GM23338 (cell line): ENCODE data around the gene ZCCHC14. TPM values are rescaled to one million over a fixed set of nuclear protein-coding genes. Genes with fewer than 3 reads are reported as not detected.

ENCODE experiments used
- ATAC-seq: fragments of 200-7000 bp; cut with Tn5 transposase; 3 replicates; pipeline ENCODE4 v1.9.1; 2020
- DNase-seq: peaks from one replicate; pipeline ENCODE4 v3.0.0-alpha.2; 2015; ENCODE audit warnings: low spot score
- H2AFZ ChIP-seq: fragments of 200-600 bp; sonication (generic); 2 replicates; pipeline ENCODE4 v1.8.0; 2016; ENCODE audit warnings: antibody characterized with exemption, mild to moderate bottlenecking, moderate library complexity
- H3F3A ChIP-seq: fragments of 200-600 bp; sonication (generic); replicated peaks from 2 replicates; pipeline ENCODE4 v1.8.0; 2017; ENCODE audit warnings: antibody characterized with exemption, mixed run types, low read depth
- H3K27ac ChIP-seq: fragments of 200-600 bp; sonication (generic); 2 replicates; pipeline ENCODE4 v1.6.1; 2016; ENCODE audit warnings: low read depth
- H3K27me3 ChIP-seq: fragments of 200-600 bp; sonication (generic); 2 replicates; pipeline ENCODE4 v1.8.0; 2016; ENCODE audit warnings: mild to moderate bottlenecking, mixed run types, moderate library complexity; ENCODE audit not compliant: insufficient read depth
- H3K36me3 ChIP-seq: fragments of 200-600 bp; sonication (generic); 2 replicates; pipeline ENCODE4 v1.8.0; 2016; ENCODE audit warnings: mild to moderate bottlenecking; ENCODE audit not compliant: insufficient read depth
- H3K4me1 ChIP-seq: fragments of 200-600 bp; sonication (generic); 2 replicates; pipeline ENCODE4 v1.8.0; 2016; ENCODE audit warnings: mild to moderate bottlenecking, moderate library complexity; ENCODE audit not compliant: insufficient read depth
- H3K4me2 ChIP-seq: fragments of 200-600 bp; sonication (generic); 2 replicates; pipeline ENCODE4 v1.7.1; 2017; ENCODE audit warnings: mixed run types
- H3K4me3 ChIP-seq: fragments of 200-600 bp; sonication (generic); 2 replicates; pipeline ENCODE4 v1.6.1; 2016; ENCODE audit warnings: mixed run types
- H3K79me2 ChIP-seq: fragments of 200-600 bp; sonication (generic); replicated peaks from 2 replicates; pipeline ENCODE4 v1.8.0; 2017; ENCODE audit warnings: mild to moderate bottlenecking; ENCODE audit not compliant: insufficient read depth
- H3K9me2 ChIP-seq: fragments of 200-600 bp; sonication (generic); 2 replicates; pipeline ENCODE4 v1.8.0; 2017; ENCODE audit not compliant: insufficient read depth
- H4K20me1 ChIP-seq: fragments of 200-600 bp; sonication (generic); replicated peaks from 2 replicates; pipeline ENCODE4 v1.8.0; 2017; ENCODE audit warnings: mild to moderate bottlenecking; ENCODE audit not compliant: insufficient read depth
- H3K27ac Mint-ChIP-seq: 2 replicates; pipeline ENCODE4 v1.8.0; 2020; ENCODE audit warnings: inconsistent platforms, mild to moderate bottlenecking, moderate library complexity, mixed read lengths
- H3K27me3 Mint-ChIP-seq: 3 replicates; pipeline ENCODE4 v1.8.0; 2022; ENCODE audit warnings: low read depth, mild to moderate bottlenecking, moderate library complexity, mixed read lengths, inconsistent platforms; ENCODE audit not compliant: insufficient read depth, poor library complexity
- H3K36me3 Mint-ChIP-seq: 3 replicates; pipeline ENCODE4 v1.8.0; 2021; ENCODE audit warnings: low read depth, mild to moderate bottlenecking, inconsistent platforms, moderate library complexity, mixed read lengths
- H3K4me1 Mint-ChIP-seq: 3 replicates; pipeline ENCODE4 v1.8.0; 2020; ENCODE audit warnings: mild to moderate bottlenecking, inconsistent platforms, mixed read lengths
- H3K4me3 Mint-ChIP-seq: 3 replicates; pipeline ENCODE4 v1.8.0; 2021; ENCODE audit warnings: moderate library complexity, mild to moderate bottlenecking, inconsistent platforms, mixed read lengths
- H3K9me3 Mint-ChIP-seq: 3 replicates; pipeline ENCODE4 v1.8.0; 2020; ENCODE audit warnings: moderate library complexity, mild to moderate bottlenecking, inconsistent platforms, mixed read lengths
- EZH2 ChIP-seq: fragments of 200-600 bp; sonication (generic); IDR thresholded peaks from one replicate; pipeline ENCODE4 v1.8.0; 2017; ENCODE audit warnings: antibody characterized with exemption, mild to moderate bottlenecking, low read depth; ENCODE audit not compliant: unreplicated experiment
- EZH2phosphoT487 ChIP-seq: fragments of 200-600 bp; sonication (generic); IDR thresholded peaks from one replicate; pipeline ENCODE4 v1.8.1; 2018; ENCODE audit warnings: antibody characterized with exemption; ENCODE audit not compliant: unreplicated experiment
- JUNB ChIP-seq: IDR thresholded peaks from one replicate; pipeline ENCODE4 v1.6.1; 2016; ENCODE audit warnings: antibody characterized with exemption; ENCODE audit not compliant: unreplicated experiment
- POLR2AphosphoS5 ChIP-seq: IDR thresholded peaks from 2 replicates; pipeline ENCODE4 v1.6.1; 2016; ENCODE audit warnings: antibody characterized with exemption, low read depth
- STAT1 ChIP-seq: IDR thresholded peaks from one replicate; pipeline ENCODE4 v1.6.1; 2016; ENCODE audit warnings: antibody characterized with exemption; ENCODE audit not compliant: unreplicated experiment
- ZNF114 ChIP-seq: fragments of 250-450 bp; sonication (Bioruptor Pico); IDR thresholded peaks from 2 replicates; pipeline ENCODE4 v1.5.0; 2020; ENCODE audit warnings: mild to moderate bottlenecking, moderate library complexity
- polyA plus RNA-seq: library from polyadenylated mRNA; unstranded; fragments of >200 nt; fragmentation: Nextera tagmentation; extraction: Ambion mirVana; gene quantifications from 2 replicates; pipeline ENCODE4 v1.2.1, GENCODE V29; 2016
- total RNA-seq: library from RNA; depleted of rRNA; stranded (reverse); fragments of >200 nt; shearing (Covaris generic); gene quantifications from 2 replicates; pipeline ENCODE4 v1.2.3, GENCODE V29; 2014
- TF ChIP-seq, protein P1 (sequence below): IDR thresholded peaks from one replicate; pipeline ENCODE4 v1.6.1; 2018; ENCODE audit warnings: antibody characterized with exemption; ENCODE audit not compliant: unreplicated experiment
- TF ChIP-seq, protein P2 (sequence below): fragments of 250-450 bp; sonication (Bioruptor Pico); IDR thresholded peaks from 2 replicates; pipeline ENCODE4 v1.5.0; 2020; ENCODE audit warnings: mild to moderate bottlenecking, moderate library complexity

ZCCHC14 gene
- total and polyA plus RNA-seq, 2 experiments from 2014 or later: 6.8 to 22.4 TPM

DNA sequence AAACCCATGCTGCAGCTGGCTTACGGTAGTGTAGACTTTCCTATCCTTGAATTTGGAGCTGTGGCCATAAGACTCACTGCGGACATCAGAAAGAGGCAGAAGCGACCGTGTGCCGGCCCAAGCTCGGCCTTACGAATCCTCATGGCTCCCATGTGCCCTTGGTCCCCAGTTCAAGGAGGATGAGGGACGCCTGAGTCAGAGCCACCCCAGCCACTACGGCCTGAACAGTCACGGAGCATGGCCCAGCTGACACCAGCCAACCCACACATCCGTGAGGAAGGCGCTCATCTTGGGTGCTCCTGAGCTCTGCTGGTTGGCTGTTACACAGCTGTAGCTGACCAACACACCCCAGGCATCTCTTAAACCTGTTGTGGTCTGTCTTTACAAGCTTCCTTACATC, 44.0 kb downstream of the ZCCHC14 start:
- DNase-seq: no peak
- Histone ChIP-seq H3K9me2 (no peaks in the 10 kb centered on the region), H2AFZ (no peak overlapping the region), H3K4me3 (no peak overlapping the region), H3K4me2 (no peak overlapping the region), H3K27ac (no peak overlapping the region), H4K20me1 (peaks cover 11% of the 10 kb centered on the region), H3K79me2 (peaks cover 11% of the 10 kb centered on the region; the same call in 1 of the 2 replicates), H3K27me3 (no peaks in the 10 kb centered on the region), H3K4me1 (no peaks in the 10 kb centered on the region), H3K36me3 (peaks cover 21% of the 10 kb centered on the region), H3F3A (no peaks in the 10 kb centered on the region)
- ATAC-seq: no peak
- Mint-ChIP-seq H3K9me3 (peaks cover 13% of the 10 kb centered on the region; the same call in 1 of the 3 replicates), H3K27ac (no peak overlapping the region), H3K27me3 (peaks cover 8% of the 10 kb centered on the region), H3K4me1 (no peaks in the 10 kb centered on the region), H3K4me3 (no peak overlapping the region), H3K36me3 (peaks cover 68% of the 10 kb centered on the region)
- TF ChIP-seq EZH2phosphoT487 (no peak), ZNF114 (CRISPR knock-in tag) (no peak), STAT1 (no peak), POLR2AphosphoS5 (no peak), JUNB (no peak), EZH2 (no peak)
- TF ChIP-seq, protein P1, sequence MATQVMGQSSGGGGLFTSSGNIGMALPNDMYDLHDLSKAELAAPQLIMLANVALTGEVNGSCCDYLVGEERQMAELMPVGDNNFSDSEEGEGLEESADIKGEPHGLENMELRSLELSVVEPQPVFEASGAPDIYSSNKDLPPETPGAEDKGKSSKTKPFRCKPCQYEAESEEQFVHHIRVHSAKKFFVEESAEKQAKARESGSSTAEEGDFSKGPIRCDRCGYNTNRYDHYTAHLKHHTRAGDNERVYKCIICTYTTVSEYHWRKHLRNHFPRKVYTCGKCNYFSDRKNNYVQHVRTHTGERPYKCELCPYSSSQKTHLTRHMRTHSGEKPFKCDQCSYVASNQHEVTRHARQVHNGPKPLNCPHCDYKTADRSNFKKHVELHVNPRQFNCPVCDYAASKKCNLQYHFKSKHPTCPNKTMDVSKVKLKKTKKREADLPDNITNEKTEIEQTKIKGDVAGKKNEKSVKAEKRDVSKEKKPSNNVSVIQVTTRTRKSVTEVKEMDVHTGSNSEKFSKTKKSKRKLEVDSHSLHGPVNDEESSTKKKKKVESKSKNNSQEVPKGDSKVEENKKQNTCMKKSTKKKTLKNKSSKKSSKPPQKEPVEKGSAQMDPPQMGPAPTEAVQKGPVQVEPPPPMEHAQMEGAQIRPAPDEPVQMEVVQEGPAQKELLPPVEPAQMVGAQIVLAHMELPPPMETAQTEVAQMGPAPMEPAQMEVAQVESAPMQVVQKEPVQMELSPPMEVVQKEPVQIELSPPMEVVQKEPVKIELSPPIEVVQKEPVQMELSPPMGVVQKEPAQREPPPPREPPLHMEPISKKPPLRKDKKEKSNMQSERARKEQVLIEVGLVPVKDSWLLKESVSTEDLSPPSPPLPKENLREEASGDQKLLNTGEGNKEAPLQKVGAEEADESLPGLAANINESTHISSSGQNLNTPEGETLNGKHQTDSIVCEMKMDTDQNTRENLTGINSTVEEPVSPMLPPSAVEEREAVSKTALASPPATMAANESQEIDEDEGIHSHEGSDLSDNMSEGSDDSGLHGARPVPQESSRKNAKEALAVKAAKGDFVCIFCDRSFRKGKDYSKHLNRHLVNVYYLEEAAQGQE: no peak
- TF ChIP-seq, protein P2, sequence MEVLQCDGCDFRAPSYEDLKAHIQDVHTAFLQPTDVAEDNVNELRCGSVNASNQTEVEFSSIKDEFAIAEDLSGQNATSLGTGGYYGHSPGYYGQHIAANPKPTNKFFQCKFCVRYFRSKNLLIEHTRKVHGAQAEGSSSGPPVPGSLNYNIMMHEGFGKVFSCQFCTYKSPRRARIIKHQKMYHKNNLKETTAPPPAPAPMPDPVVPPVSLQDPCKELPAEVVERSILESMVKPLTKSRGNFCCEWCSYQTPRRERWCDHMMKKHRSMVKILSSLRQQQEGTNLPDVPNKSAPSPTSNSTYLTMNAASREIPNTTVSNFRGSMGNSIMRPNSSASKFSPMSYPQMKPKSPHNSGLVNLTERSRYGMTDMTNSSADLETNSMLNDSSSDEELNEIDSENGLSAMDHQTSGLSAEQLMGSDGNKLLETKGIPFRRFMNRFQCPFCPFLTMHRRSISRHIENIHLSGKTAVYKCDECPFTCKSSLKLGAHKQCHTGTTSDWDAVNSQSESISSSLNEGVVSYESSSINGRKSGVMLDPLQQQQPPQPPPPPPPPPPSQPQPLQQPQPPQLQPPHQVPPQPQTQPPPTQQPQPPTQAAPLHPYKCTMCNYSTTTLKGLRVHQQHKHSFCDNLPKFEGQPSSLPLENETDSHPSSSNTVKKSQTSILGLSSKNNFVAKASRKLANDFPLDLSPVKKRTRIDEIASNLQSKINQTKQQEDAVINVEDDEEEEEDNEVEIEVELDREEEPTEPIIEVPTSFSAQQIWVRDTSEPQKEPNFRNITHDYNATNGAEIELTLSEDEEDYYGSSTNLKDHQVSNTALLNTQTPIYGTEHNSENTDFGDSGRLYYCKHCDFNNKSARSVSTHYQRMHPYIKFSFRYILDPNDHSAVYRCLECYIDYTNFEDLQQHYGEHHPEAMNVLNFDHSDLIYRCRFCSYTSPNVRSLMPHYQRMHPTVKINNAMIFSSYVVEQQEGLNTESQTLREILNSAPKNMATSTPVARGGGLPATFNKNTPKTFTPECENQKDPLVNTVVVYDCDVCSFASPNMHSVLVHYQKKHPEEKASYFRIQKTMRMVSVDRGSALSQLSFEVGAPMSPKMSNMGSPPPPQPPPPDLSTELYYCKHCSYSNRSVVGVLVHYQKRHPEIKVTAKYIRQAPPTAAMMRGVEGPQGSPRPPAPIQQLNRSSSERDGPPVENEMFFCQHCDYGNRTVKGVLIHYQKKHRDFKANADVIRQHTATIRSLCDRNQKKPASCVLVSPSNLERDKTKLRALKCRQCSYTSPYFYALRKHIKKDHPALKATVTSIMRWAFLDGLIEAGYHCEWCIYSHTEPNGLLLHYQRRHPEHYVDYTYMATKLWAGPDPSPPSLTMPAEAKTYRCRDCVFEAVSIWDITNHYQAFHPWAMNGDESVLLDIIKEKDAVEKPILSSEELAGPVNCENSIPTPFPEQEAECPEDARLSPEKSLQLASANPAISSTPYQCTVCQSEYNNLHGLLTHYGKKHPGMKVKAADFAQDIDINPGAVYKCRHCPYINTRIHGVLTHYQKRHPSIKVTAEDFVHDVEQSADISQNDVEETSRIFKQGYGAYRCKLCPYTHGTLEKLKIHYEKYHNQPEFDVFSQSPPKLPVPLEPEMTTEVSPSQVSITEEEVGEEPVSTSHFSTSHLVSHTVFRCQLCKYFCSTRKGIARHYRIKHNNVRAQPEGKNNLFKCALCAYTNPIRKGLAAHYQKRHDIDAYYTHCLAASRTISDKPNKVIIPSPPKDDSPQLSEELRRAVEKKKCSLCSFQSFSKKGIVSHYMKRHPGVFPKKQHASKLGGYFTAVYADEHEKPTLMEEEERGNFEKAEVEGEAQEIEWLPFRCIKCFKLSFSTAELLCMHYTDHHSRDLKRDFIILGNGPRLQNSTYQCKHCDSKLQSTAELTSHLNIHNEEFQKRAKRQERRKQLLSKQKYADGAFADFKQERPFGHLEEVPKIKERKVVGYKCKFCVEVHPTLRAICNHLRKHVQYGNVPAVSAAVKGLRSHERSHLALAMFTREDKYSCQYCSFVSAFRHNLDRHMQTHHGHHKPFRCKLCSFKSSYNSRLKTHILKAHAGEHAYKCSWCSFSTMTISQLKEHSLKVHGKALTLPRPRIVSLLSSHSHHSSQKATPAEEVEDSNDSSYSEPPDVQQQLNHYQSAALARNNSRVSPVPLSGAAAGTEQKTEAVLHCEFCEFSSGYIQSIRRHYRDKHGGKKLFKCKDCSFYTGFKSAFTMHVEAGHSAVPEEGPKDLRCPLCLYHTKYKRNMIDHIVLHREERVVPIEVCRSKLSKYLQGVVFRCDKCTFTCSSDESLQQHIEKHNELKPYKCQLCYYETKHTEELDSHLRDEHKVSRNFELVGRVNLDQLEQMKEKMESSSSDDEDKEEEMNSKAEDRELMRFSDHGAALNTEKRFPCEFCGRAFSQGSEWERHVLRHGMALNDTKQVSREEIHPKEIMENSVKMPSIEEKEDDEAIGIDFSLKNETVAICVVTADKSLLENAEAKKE: no peak
